Measurements from ENCODE around the gene POLG.

POLG gene

DNA sequence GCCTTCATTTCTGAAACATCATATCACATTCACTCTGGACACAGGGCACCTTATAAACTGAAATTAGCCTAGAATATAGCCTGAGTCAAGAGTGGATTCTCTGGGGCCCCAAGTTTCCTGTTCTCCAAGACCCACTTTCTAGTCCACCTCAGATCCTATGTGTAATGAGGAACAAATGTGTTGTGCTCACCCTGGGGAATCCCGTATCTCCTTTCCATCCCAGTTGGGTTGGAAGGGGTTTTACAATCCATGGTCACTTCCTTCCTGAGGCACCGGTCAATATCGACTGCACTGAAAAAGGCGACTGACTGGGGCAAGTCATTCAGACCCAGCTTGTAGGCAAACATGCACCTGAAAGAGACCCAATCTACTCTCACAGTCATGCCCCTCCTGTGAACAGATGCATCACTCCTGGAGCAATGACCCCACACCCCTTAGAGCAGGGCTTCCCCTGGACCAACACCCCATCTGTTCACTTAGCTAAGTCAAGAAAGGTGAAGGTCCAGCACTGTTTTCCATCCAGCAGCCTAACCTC, 17.4 kb downstream of the POLG start:
- no peaks in the 10 kb centered on the region for H3K4me1 ChIP-seq (ENCODE audit: low read depth, poor library complexity, severe bottlenecking)
- H3K4me2 ChIP-seq = no peak overlapping the region
- TF ChIP-seq, protein P1, sequence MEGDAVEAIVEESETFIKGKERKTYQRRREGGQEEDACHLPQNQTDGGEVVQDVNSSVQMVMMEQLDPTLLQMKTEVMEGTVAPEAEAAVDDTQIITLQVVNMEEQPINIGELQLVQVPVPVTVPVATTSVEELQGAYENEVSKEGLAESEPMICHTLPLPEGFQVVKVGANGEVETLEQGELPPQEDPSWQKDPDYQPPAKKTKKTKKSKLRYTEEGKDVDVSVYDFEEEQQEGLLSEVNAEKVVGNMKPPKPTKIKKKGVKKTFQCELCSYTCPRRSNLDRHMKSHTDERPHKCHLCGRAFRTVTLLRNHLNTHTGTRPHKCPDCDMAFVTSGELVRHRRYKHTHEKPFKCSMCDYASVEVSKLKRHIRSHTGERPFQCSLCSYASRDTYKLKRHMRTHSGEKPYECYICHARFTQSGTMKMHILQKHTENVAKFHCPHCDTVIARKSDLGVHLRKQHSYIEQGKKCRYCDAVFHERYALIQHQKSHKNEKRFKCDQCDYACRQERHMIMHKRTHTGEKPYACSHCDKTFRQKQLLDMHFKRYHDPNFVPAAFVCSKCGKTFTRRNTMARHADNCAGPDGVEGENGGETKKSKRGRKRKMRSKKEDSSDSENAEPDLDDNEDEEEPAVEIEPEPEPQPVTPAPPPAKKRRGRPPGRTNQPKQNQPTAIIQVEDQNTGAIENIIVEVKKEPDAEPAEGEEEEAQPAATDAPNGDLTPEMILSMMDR (conservative IDR thresholded peaks at IDR 0.05; ENCODE audit: low read depth, low read length) = no peak
- H3K27ac ChIP-seq = no peak overlapping the region
- no peak overlapping the region for H3K9ac ChIP-seq
- H3K79me2 ChIP-seq (ENCODE audit: insufficient read depth, low read depth) = no peaks in the 10 kb centered on the region
- no peaks in the 10 kb centered on the region for H3K27me3 ChIP-seq (ENCODE audit: insufficient read depth, low read depth)
- H4K20me1 ChIP-seq (ENCODE audit: insufficient read depth) = no peaks in the 10 kb centered on the region
- H2AFZ ChIP-seq (ENCODE audit: low read depth) = no peak overlapping the region
- H3K36me3 ChIP-seq (ENCODE audit: insufficient read depth) = peaks cover 12% of the 10 kb centered on the region; the same call in 1 of the 2 replicates
- H3K4me3 ChIP-seq (IDR thresholded peaks at IDR 0.05; ENCODE audit: insufficient read depth, low read depth, low read length) = no peak overlapping the region

DNA sequence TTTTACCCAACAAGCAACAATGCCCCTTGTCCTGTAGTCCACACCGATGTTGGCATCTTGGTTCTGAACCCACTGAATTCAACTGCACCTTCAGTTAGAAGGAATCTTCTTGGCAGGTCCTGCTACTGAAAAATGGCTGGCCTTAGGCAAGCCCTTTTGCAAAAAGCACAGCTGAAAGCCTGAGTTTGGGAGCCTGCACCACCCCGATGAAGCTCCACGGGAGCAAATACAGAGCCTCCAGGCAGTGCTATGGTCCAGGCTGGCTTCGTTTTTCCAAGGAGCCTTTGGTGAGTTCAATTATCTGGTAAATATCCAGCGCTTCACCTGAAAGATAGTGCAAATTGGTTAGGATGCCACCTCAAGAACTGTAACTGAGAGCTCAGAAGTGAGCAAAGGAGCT, 18.1 kb downstream of the POLG start:
- TF ChIP-seq, protein P1 (conservative IDR thresholded peaks at IDR 0.05; ENCODE audit: low read depth, low read length) = no peak
- Histone ChIP-seq H3K4me1 (ENCODE audit: low read depth, poor library complexity, severe bottlenecking) (no peaks in the 10 kb centered on the region), H2AFZ (ENCODE audit: low read depth) (no peak overlapping the region), H3K4me3 (IDR thresholded peaks at IDR 0.05; ENCODE audit: insufficient read depth, low read depth, low read length) (no peak overlapping the region), H3K27me3 (ENCODE audit: insufficient read depth, low read depth) (no peaks in the 10 kb centered on the region), H3K79me2 (ENCODE audit: insufficient read depth, low read depth) (no peaks in the 10 kb centered on the region), H3K27ac (no peak overlapping the region; the same call in 1 of the 2 replicates), H3K36me3 (ENCODE audit: insufficient read depth) (peaks cover 12% of the 10 kb centered on the region; the same call in 1 of the 2 replicates), H4K20me1 (ENCODE audit: insufficient read depth) (no peaks in the 10 kb centered on the region), H3K9ac (no peak overlapping the region), H3K4me2 (no peak overlapping the region)

DNA sequence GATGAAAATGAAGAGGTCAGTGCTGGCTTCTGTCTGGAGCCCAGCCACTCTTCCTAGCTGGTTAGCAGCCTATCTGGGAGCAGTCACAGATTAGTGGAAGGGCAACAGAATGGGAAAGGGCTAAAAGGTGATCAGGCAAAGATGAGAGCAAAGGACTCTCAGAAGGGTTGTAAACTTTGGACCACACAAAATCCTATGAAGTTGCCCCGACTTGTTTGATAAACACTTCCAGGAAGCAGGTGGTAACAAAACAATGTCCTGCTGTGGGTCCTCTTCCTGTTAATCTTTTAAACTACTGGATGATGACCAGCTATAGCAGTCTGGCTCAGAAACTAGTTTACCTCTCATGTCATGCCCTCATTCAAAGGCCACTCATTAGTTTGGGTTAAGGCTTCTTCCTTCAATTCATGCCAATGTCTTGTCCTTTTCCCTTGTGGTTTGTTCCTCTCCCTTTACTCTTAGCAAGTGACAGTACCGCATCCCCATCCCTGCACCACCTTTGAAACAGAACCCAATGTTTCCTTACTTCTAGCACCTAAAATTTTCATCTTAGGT, 19.2 kb downstream of the POLG start:
- Histone ChIP-seq H3K4me2 (no peak overlapping the region), H3K36me3 (ENCODE audit: insufficient read depth) (peaks cover 12% of the 10 kb centered on the region; the same call in 1 of the 2 replicates), H3K27ac (no peak overlapping the region; the same call in 1 of the 2 replicates), H3K4me3 (IDR thresholded peaks at IDR 0.05; ENCODE audit: insufficient read depth, low read depth, low read length) (no peak overlapping the region), H3K9ac (no peak overlapping the region), H3K79me2 (ENCODE audit: insufficient read depth, low read depth) (no peaks in the 10 kb centered on the region), H2AFZ (ENCODE audit: low read depth) (no peak overlapping the region), H4K20me1 (ENCODE audit: insufficient read depth) (no peaks in the 10 kb centered on the region), H3K27me3 (ENCODE audit: insufficient read depth, low read depth) (no peaks in the 10 kb centered on the region), H3K4me1 (ENCODE audit: low read depth, poor library complexity, severe bottlenecking) (no peaks in the 10 kb centered on the region)
- TF ChIP-seq, protein P1 (conservative IDR thresholded peaks at IDR 0.05; ENCODE audit: low read depth, low read length) = no peak

DNA sequence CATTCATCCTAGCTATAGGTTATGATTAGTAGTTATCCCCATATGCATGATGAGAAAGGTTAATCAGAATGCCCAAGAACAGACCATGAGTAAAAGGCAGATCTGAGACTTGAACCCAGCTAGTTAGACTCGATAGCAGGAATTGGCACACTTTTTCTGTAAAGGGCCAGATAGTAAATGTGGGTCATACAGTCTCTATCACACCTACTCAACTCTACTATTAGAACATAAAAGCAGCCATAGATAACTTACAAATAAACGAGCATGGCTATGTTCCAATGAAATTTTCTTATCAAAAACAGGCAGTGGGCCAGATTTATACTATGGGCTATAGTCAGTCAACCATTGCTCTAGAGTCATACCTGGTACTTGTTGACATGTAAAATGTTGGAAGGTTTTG, 24.6 kb downstream of the POLG start:
- no peak overlapping the region for H2AFZ ChIP-seq (ENCODE audit: low read depth)
- no peak overlapping the region for H3K4me2 ChIP-seq
- no peaks in the 10 kb centered on the region for H4K20me1 ChIP-seq (ENCODE audit: insufficient read depth)

More for the DNA sequence above, 24.6 kb downstream of the POLG start:
- no peak overlapping the region for H3K9ac ChIP-seq
- no peaks in the 10 kb centered on the region for H3K36me3 ChIP-seq (ENCODE audit: insufficient read depth)
- H3K27ac ChIP-seq = no peak overlapping the region
- H3K79me2 ChIP-seq (ENCODE audit: insufficient read depth, low read depth) = no peaks in the 10 kb centered on the region
- TF ChIP-seq, protein P1 (conservative IDR thresholded peaks at IDR 0.05; ENCODE audit: low read depth, low read length) = no peak
- H3K27me3 ChIP-seq (ENCODE audit: insufficient read depth, low read depth) = no peaks in the 10 kb centered on the region
- no peak overlapping the region for H3K4me3 ChIP-seq (IDR thresholded peaks at IDR 0.05; ENCODE audit: insufficient read depth, low read depth, low read length)
- H3K4me1 ChIP-seq (ENCODE audit: low read depth, poor library complexity, severe bottlenecking) = no peaks in the 10 kb centered on the region
